ENCODE data around the gene MYO7A. TPM values are rescaled to one million over a fixed set of nuclear protein-coding genes. Genes with fewer than 3 reads are reported as not detected.

Gene MYO7A
- total RNA-seq, 2 donors from 2014 or later: 1.4 to 5.0 TPM

DNA sequence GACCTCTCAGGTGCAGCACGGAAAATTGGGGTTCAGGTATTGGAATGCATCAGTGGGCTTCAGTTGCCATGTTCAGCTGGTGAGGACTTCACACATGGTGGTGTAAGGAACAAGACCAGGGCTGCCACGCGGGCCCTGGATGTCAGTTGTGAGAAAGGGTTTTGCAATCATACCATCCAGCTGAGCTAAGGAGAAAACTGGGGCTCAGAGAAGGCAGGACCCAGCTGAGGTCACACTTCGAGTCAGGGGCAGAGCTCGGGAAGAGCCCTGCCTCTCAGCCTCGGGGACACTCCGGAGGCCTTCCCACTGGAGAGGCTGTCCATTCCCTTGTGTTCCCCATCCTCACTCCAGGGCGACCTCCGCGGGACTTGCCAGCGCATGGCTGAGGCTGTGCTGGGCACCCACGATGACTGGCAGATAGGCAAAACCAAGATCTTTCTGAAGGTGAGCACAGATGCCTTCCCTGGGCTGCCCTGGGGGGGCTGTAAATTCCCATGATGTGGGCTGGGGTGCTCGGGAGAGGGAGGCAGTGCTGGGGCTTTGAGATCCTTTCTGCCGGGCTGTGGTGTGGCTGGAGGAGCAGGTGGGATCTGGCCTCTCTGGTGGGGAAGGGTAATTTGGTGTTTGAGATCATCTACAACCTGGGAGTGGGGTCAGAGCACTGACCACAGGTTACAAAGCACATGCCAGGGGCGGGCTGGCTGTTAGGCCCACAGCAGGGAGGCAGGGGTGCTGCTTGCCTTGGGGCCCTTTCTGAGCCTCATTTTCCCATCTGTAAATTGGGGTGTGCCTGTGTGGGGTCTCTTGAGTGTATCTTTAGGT lies 47.2 kb downstream of the MYO7A start:
- peak overlapping the region in 1 of 2 donors; percentile 10 for H3K27ac ChIP-seq
- DNase-seq (ENCODE audit: low spot score): no peak
- no peaks in the 10 kb centered on the region for H3K9me3 ChIP-seq
- H3K4me1 ChIP-seq: no peaks in the 10 kb centered on the region
- TF ChIP-seq, protein P1, sequence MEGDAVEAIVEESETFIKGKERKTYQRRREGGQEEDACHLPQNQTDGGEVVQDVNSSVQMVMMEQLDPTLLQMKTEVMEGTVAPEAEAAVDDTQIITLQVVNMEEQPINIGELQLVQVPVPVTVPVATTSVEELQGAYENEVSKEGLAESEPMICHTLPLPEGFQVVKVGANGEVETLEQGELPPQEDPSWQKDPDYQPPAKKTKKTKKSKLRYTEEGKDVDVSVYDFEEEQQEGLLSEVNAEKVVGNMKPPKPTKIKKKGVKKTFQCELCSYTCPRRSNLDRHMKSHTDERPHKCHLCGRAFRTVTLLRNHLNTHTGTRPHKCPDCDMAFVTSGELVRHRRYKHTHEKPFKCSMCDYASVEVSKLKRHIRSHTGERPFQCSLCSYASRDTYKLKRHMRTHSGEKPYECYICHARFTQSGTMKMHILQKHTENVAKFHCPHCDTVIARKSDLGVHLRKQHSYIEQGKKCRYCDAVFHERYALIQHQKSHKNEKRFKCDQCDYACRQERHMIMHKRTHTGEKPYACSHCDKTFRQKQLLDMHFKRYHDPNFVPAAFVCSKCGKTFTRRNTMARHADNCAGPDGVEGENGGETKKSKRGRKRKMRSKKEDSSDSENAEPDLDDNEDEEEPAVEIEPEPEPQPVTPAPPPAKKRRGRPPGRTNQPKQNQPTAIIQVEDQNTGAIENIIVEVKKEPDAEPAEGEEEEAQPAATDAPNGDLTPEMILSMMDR (IDR thresholded peaks at IDR 0.05): no peak
- no peak overlapping the region for H3K4me3 ChIP-seq
- no peaks in the 10 kb centered on the region for H3K27me3 ChIP-seq
- H3K36me3 ChIP-seq: no peaks in the 10 kb centered on the region

DNA sequence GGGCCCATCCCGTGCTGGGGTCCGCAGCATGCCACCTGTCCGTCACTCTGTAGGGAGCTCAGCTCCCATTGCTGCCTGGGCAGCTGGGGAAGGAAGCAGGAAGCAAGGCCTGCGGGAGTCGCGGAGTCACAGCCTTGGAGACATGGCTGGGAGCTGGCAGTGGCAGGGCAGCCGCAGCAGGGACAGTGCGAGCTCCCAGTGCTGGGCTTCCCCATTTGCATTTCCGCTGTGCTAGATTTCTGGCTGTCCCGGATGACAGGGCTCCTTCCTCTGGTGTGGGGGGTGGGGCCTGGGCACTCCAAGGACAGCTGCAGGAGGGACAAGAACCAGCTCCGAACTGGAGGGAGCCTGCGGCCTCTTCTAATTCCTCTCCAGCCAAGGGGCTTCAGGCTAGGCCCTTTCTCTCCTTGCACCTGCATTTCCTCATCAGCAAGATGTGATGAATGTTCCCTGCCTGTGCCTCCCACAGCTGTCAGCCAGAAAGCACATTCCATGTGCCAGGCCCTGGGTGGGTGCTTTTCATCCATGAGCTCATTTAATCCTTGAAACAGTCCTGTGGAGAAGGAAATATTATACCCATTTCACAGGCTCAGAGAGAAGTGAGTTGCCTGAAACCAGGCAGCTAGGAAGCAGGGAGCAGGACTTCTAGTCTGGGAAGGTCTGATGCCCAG lies 48.0 kb downstream of the MYO7A start:
- Histone ChIP-seq H3K36me3 (no peaks in the 10 kb centered on the region), H3K9me3 (no peaks in the 10 kb centered on the region), H3K27ac (peak overlapping the region in 1 of 2 donors; percentile 10), H3K27me3 (no peaks in the 10 kb centered on the region), H3K4me3 (no peak overlapping the region), H3K4me1 (no peaks in the 10 kb centered on the region)
- TF ChIP-seq, protein P1 (IDR thresholded peaks at IDR 0.05): no peak
- no peak for DNase-seq (ENCODE audit: low spot score)

DNA sequence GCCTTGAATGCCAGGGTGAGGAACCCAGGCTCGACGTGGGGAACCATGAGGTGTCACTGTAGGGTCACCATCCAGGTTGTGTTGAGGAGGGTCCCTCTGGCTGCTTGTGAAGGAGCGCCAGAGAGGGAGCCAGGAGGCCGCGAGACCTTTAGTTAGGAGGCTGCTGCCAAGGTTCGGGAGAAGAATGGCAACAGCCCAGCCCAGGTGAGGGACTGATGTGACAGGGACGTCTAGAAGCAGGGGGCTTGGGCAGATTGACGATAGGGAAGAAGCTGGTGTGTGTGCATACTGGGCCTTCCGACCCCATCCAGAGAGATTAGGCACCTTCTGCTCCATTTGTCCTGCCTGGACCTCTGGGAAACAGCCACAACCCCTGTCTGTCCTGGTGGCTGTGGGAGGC lies 49.0 kb downstream of the MYO7A start:
- no peak for DNase-seq (ENCODE audit: low spot score)

DNA sequence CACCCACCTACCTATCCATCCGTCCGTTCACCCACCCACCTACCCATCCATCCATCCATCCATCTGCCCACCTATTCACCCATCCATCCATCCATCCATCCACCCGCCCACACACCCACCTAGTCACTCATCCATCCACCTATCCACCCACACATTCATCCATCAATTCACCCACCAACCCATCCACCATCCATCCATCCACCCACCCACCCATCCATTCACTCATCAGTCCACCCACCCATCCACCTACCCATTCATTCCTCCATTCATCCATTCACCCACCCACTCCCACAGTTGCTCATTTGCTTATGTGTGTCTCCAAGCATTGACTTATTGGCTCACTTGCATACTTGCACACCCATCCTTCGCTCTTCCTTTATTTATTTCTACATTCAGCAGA lies 50.1 kb downstream of the MYO7A start:
- TF ChIP-seq, protein P1 (IDR thresholded peaks at IDR 0.05): no peak
- no peak overlapping the region for H3K27ac ChIP-seq

More for the DNA sequence above, 49.0 kb downstream of the MYO7A start:
- no peak overlapping the region for H3K27ac ChIP-seq
- no peaks in the 10 kb centered on the region for H3K9me3 ChIP-seq
- no peaks in the 10 kb centered on the region for H3K36me3 ChIP-seq
- H3K27me3 ChIP-seq: no peaks in the 10 kb centered on the region
- TF ChIP-seq, protein P1 (IDR thresholded peaks at IDR 0.05): no peak
- H3K4me3 ChIP-seq: no peak overlapping the region
- H3K4me1 ChIP-seq: no peaks in the 10 kb centered on the region

DNA sequence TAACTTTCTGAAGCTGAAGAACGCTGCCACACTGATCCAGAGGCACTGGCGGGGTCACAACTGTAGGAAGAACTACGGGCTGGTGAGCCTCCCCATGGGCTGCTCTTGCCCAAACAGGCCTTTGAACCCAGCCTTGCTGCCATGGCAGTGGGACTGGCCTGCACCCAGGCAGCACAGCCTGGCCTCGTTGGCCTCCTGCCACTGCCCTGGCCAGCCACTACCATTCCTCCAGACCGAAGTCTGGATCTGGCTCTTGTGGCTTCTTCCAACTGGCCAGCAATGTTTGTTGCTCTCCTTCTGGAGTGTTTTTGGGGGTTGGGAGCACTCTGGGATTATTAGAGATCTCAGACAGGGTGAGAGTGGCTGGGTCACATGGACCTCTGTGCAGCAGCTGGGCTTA lies 51.0 kb downstream of the MYO7A start:
- no peak overlapping the region for H3K4me3 ChIP-seq
- TF ChIP-seq, protein P1 (IDR thresholded peaks at IDR 0.05): no peak
- H3K9me3 ChIP-seq: no peaks in the 10 kb centered on the region
- H3K27me3 ChIP-seq: no peaks in the 10 kb centered on the region
- H3K27ac ChIP-seq: no peak overlapping the region
- no peaks in the 10 kb centered on the region for H3K36me3 ChIP-seq
- no peak for DNase-seq (ENCODE audit: low spot score)
- H3K4me1 ChIP-seq: no peaks in the 10 kb centered on the region

More for the DNA sequence above, 50.1 kb downstream of the MYO7A start:
- no peak for DNase-seq (ENCODE audit: low spot score)
- Histone ChIP-seq H3K36me3 (no peaks in the 10 kb centered on the region), H3K4me1 (no peaks in the 10 kb centered on the region), H3K9me3 (no peaks in the 10 kb centered on the region), H3K27me3 (no peaks in the 10 kb centered on the region), H3K4me3 (no peak overlapping the region)

All from right atrium auricular region (tissue), 2 donors.